ENCODE data around the gene C8G.

- TF ChIP-seq RAD21 (CRISPR knock-in tag; conservative IDR thresholded peaks at IDR 0.05 in 1 of 2, IDR thresholded peaks at IDR 0.05 in 1 of 2) (no peak), SNAPC5 (CRISPR knock-in tag; IDR thresholded peaks at IDR 0.05) (no peak), TAF7 (tag; IDR thresholded peaks at IDR 0.05) (no peak), RFX1 (IDR thresholded peaks at IDR 0.05) (no peak), KLF16 (IDR thresholded peaks at IDR 0.05) (no peak)
Observed at GRCh38 chr9:136921718-136922117, 23.3 kb upstream of the C8G start.
